GM18858 (cell line): Measurements from ENCODE around the gene AIF1L.
"Not testable (repeated sequence)": the region's sequence is repeated elsewhere in the genome, so short reads cannot be mapped to it uniquely, and the experiment has no call there.

Experiments
- ATAC-seq: cut with Tn5 transposase; IDR thresholded peaks from one replicate; pipeline ENCODE4 v1.9.1; 2021; ENCODE audit not compliant: unreplicated experiment

AIF1L gene

GRCh38 chr9:131117762-131118145 is 21.4 kb downstream of the AIF1L start:
- no peak for ATAC-seq

- ATAC-seq = no peak
Observed at GRCh38 chr9:131119600-131119999, 23.3 kb downstream of the AIF1L start.

GRCh38 chr9:131120620-131121228 is 24.4 kb downstream of the AIF1L start:
- no peak for ATAC-seq

GRCh38 chr9:131121346-131121745 is 25.0 kb downstream of the AIF1L start:
- no peak for ATAC-seq

GRCh38 chr9:131122158-131122557 is 25.8 kb downstream of the AIF1L start:
- no peak for ATAC-seq

- ATAC-seq = no peak
Observed at GRCh38 chr9:131125038-131125287, 28.6 kb downstream of the AIF1L start.

- peak; percentile 86 for ATAC-seq
Observed at GRCh38 chr9:131125288-131126058, 29.1 kb downstream of the AIF1L start, which contains the start of gene NUP214. Gene NUP214, plus strand, starts transcription at chr9:131125586. Its CDS starts 119 bp downstream, at chr9:131125705.

- ATAC-seq = no peak
Observed at GRCh38 chr9:131126059-131126426, 29.7 kb downstream of the AIF1L start.

- ATAC-seq = no peak
Observed at GRCh38 chr9:131129183-131129582, 32.9 kb downstream of the AIF1L start.

GRCh38 chr9:131138676-131139075 is 42.3 kb downstream of the AIF1L start:
- no peak for ATAC-seq

GRCh38 chr9:131140112-131140511 is 43.8 kb downstream of the AIF1L start:
- no peak for ATAC-seq

GRCh38 chr9:131140550-131140949 is 44.2 kb downstream of the AIF1L start:
- ATAC-seq = no peak

GRCh38 chr9:131142160-131142559 is 45.8 kb downstream of the AIF1L start:
- no peak for ATAC-seq

GRCh38 chr9:131144201-131144600 is 47.9 kb downstream of the AIF1L start:
- no peak for ATAC-seq

- ATAC-seq = no peak
Observed at GRCh38 chr9:131145245-131145644, 48.9 kb downstream of the AIF1L start.

- no peak for ATAC-seq
Observed at GRCh38 chr9:131146186-131146585, 49.9 kb downstream of the AIF1L start.

- no peak for ATAC-seq
Observed at GRCh38 chr9:131148276-131148675, 51.9 kb downstream of the AIF1L start.

- ATAC-seq = no peak
Observed at GRCh38 chr9:131148966-131149687, 52.8 kb downstream of the AIF1L start.

- ATAC-seq = no peak
Observed at GRCh38 chr9:131149688-131150053, 53.3 kb downstream of the AIF1L start.

- no peak for ATAC-seq
Observed at GRCh38 chr9:131153595-131153994, 57.3 kb downstream of the AIF1L start.

- not testable (repeated sequence) for ATAC-seq
Observed at GRCh38 chr9:131158673-131159072, 62.3 kb downstream of the AIF1L start.

- no peak for ATAC-seq
Observed at GRCh38 chr9:131160416-131161112, 64.2 kb downstream of the AIF1L start.
